ENCODE data around the gene TSPO2. TPM values are rescaled to one million over a fixed set of nuclear protein-coding genes. Genes with fewer than 3 reads are reported as not detected.

Gene TSPO2
- total and polyA plus RNA-seq, 9 of the 15 experiments (the other 6 are each of a cell fraction or from before 2014, with no cell fraction given), result not detected

DNA sequence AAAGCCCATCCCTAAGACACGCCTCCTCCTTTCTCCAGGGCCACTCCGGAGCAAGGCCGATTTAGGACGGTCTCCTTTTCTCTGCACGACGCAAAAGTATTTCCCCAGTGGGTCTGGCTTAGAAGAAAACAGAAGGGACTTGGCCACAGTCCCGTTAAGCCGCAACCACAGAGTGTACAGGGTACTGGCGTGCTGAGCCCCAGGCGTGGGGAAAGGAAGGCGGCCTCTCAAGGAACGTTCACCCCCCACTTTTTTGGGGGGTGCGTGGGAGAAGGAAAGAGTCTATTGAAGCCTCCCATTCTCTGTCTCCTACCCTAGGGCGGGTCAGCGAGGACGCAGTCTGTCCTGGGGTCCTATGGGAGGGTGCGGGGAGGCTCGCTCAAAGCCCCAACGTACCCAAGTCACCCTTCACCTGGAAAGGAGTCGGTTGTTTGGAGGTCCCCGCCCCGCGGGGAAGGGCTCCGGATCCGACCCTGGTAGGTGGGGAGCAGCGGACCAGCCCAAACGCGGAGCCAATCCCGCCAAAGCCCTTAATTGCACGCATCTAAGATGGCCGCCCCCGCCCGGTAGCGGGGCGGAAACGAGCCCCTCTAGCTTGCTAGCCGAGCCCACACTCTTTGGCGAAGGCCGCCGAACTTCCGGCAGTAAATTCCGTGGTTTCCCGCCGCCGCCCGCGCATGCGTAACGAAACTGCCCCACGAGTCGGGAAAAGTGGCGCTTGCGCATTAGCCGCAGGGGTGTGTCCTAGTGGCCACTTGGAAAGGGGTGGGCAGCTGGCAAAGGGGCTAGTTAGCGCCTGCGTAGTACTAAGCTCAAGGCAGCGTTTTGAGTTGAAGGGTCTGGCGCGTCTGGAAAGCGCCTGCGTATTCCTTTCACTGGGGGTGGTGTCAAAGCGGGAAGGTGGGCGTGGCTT is 29.9 kb downstream of the TSPO2 start, which contains the start of gene OARD1 (continued):
- TF ChIP-seq HLTF (IDR thresholded peaks at IDR 0.05), result no peak
- TF ChIP-seq ZNF717 (CRISPR knock-in tag; IDR thresholded peaks at IDR 0.05), result no peak
- no peak; the same call in 1 of the 2 replicates for TF ChIP-seq CHD2 (IDR thresholded peaks at IDR 0.05; ENCODE audit: low read depth, low read length)
- no peak for TF ChIP-seq RAD21 (CRISPR knock-in tag; conservative IDR thresholded peaks at IDR 0.05 in 1 of 2, IDR thresholded peaks at IDR 0.05 in 1 of 2)
- no peak for TF ChIP-seq POLR3G (IDR thresholded peaks at IDR 0.05; ENCODE audit: extremely low read depth, insufficient read length, insufficient replicate concordance)
- TF ChIP-seq BCL6 (CRISPR knock-in tag; IDR thresholded peaks at IDR 0.05), result no peak
- TF ChIP-seq EZH2 (IDR thresholded peaks at IDR 0.05; ENCODE audit: borderline replicate concordance, low read depth, low read length), result no peak
- TF ChIP-seq TEAD2 (tag; IDR thresholded peaks at IDR 0.05), result no peak
- no peak; the same call in none of the 2 replicates for TF ChIP-seq KLF13 (tag; IDR thresholded peaks at IDR 0.05; ENCODE audit: borderline replicate concordance, low read depth)
- TF ChIP-seq MEF2D (tag; conservative IDR thresholded peaks at IDR 0.05; ENCODE audit: low read depth), result no peak
- TF ChIP-seq, protein P1, sequence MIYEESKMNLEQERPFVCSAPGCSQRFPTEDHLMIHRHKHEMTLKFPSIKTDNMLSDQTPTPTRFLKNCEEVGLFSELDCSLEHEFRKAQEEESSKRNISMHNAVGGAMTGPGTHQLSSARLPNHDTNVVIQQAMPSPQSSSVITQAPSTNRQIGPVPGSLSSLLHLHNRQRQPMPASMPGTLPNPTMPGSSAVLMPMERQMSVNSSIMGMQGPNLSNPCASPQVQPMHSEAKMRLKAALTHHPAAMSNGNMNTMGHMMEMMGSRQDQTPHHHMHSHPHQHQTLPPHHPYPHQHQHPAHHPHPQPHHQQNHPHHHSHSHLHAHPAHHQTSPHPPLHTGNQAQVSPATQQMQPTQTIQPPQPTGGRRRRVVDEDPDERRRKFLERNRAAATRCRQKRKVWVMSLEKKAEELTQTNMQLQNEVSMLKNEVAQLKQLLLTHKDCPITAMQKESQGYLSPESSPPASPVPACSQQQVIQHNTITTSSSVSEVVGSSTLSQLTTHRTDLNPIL (CRISPR knock-in tag; IDR thresholded peaks at IDR 0.05), result no peak
- peak; percentile 87; the same call in 1 of the 2 replicates for TF ChIP-seq SP1 (CRISPR knock-in tag; IDR thresholded peaks at IDR 0.05)
- TF ChIP-seq THRAP3 (IDR thresholded peaks at IDR 0.05; ENCODE audit: borderline replicate concordance), result peak; percentile 72
- TF ChIP-seq C11orf30 (IDR thresholded peaks at IDR 0.05; ENCODE audit: low read depth), result 0 out of 2 replicates have a peak, but pooled peaks have one; percentile 42
- no peak for TF ChIP-seq MAFK (IDR thresholded peaks at IDR 0.05; ENCODE audit: low read length)
- TF ChIP-seq, protein P2, sequence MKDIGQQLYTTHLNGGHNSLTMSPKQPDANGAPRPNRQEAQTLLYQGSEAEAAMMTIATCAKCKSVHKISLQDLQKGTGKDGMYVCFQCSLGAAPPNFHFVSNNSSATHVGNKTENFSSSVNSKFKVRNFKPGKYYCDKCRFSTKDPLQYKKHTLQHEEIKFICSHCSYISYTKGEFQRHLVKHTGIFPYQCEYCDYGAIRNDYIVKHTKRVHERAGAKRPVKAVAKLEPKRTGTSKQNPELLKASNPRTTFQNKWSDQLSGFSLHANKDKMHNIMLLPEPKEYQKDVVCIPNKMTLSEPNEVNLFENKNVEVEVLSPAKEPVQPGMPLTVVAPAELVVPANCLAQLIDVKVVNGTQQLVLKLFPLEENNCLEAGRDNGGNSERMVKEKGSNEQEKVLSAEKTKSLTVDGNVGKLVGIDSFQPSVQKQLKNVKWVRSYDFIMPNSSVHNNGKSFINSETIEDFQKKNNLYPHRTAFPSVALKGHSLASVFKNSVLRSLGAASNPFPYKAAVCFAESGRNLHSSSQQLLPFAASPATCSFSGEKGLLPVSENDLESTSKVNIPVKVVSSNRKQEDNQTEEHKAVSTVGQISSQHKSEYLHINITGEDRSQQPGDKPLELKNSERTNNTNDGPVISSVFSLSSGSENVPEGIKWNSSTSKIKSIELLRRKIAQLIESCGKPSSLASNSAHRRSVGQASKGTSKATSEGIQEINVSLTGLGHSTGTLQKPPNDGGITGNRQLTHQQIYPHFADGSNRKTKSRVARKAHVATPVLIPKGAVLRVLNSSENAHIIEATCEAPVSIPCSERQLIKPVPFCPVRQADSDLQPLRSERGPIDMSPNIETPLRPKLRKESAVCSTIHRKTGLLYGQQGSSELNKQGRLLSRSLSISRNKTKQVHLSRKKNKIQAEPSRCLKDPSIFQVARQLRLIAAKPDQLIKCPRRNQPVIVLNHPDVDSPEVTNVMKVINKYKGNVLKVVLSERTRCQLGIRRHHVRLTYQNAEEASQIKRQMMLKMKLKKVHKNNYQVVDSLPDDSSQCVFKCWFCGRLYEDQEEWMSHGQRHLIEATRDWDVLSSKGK (CRISPR knock-in tag; IDR thresholded peaks at IDR 0.05), result no peak
- no peak for TF ChIP-seq SNIP1 (IDR thresholded peaks at IDR 0.05; ENCODE audit: low read depth)
- TF ChIP-seq TCF3 (CRISPR knock-in tag; IDR thresholded peaks at IDR 0.05), result 0 out of 2 replicates have a peak, but pooled peaks have one; percentile 2
- no peak for TF ChIP-seq JUND (IDR thresholded peaks at IDR 0.05; ENCODE audit: borderline replicate concordance, low read depth, low read length)
- TF ChIP-seq JUND (tag; IDR thresholded peaks at IDR 0.05; ENCODE audit: borderline replicate concordance, low read depth, low read length), result 0 out of 3 replicates have a peak, but pooled peaks have one; percentile 35
- TF ChIP-seq, protein P3, sequence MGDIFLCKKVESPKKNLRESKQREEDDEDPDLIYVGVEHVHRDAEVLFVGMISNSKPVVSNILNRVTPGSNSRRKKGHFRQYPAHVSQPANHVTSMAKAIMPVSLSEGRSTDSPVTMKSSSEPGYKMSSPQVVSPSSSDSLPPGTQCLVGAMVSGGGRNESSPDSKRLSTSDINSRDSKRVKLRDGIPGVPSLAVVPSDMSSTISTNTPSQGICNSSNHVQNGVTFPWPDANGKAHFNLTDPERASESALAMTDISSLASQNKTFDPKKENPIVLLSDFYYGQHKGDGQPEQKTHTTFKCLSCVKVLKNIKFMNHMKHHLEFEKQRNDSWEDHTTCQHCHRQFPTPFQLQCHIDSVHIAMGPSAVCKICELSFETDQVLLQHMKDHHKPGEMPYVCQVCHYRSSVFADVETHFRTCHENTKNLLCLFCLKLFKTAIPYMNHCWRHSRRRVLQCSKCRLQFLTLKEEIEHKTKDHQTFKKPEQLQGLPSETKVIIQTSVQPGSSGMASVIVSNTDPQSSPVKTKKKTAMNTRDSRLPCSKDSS (IDR thresholded peaks at IDR 0.05; ENCODE audit: low read depth, partially characterized antibody), result no peak
- TF ChIP-seq TAF9B (IDR thresholded peaks at IDR 0.05; ENCODE audit: partially characterized antibody), result peak; percentile 73
- TF ChIP-seq ZNF76 (CRISPR knock-in tag; IDR thresholded peaks at IDR 0.05; ENCODE audit: borderline replicate concordance), result no peak

Measured in K562 (cell line).